Osteocyte (in vitro differentiated cells): ENCODE data around the gene LAMA3. TPM values are rescaled to one million over a fixed set of nuclear protein-coding genes. Genes with fewer than 3 reads are reported as not detected.

ENCODE experiments used
- DNase-seq: peaks from one replicate; pipeline ENCODE4 v3.0.0; 2021; ENCODE audit warnings: mixed read lengths; ENCODE audit not compliant: unreplicated experiment; ENCODE audit errors: extremely low spot score
- H3K27ac Mint-ChIP-seq: one replicate; pipeline ENCODE4 v1.8.0; 2021; ENCODE audit warnings: mild to moderate bottlenecking, mixed read lengths; ENCODE audit not compliant: unreplicated experiment
- H3K27me3 Mint-ChIP-seq: one replicate; pipeline ENCODE4 v1.8.0; 2021; ENCODE audit warnings: mixed read lengths; ENCODE audit not compliant: unreplicated experiment
- H3K36me3 Mint-ChIP-seq: one replicate; pipeline ENCODE4 v1.8.0; 2021; ENCODE audit warnings: mixed read lengths; ENCODE audit not compliant: unreplicated experiment
- H3K4me1 Mint-ChIP-seq: one replicate; pipeline ENCODE4 v1.8.0; 2021; ENCODE audit warnings: mixed read lengths; ENCODE audit not compliant: unreplicated experiment
- H3K4me3 Mint-ChIP-seq: one replicate; pipeline ENCODE4 v1.8.0; 2021; ENCODE audit warnings: mild to moderate bottlenecking, moderate library complexity, mixed read lengths; ENCODE audit not compliant: unreplicated experiment
- H3K9me3 Mint-ChIP-seq: one replicate; pipeline ENCODE4 v1.8.0; 2021; ENCODE audit warnings: mixed read lengths; ENCODE audit not compliant: unreplicated experiment
- total RNA-seq: library from RNA; stranded (reverse); gene quantifications from 2 replicates; pipeline ENCODE4 v1.2.1, GENCODE V29; 2021
- TF ChIP-seq, protein P1 (sequence below): fragments of 200-600 bp; sonication (generic); IDR thresholded peaks from 2 replicates; pipeline ENCODE4 v1.5.0; 2021; ENCODE audit warnings: antibody characterized with exemption, mild to moderate bottlenecking, moderate library complexity

The LAMA3 gene
- total RNA-seq, 1 donor from 2014 or later, result not detected

DNA sequence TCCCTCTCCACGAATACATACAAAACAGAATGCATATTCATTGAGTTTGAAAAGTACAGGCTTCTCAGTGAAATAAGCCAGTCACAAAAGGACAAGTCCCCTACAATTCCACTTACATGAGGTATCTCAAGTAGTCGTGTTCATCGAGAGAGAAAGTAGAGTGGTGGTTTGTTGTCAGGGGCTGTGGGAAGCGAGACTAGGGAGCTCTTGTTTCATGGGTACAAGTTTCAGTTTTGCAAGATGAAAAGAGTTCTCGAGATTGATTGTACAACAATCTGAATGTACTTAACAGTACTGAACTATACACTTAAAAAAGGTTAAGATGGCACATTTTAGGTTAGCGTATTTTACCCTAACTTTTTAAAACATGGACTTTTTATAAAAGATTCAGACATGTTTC lies 253.9 kb downstream of the LAMA3 start:
- Mint-ChIP-seq H3K36me3 (no peaks in the 10 kb centered on the region), H3K4me3 (no peak overlapping the region), H3K4me1 (peaks cover 5% of the 10 kb centered on the region), H3K27ac (no peak overlapping the region), H3K27me3 (no peaks in the 10 kb centered on the region), H3K9me3 (no peaks in the 10 kb centered on the region)
- TF ChIP-seq, protein P1, sequence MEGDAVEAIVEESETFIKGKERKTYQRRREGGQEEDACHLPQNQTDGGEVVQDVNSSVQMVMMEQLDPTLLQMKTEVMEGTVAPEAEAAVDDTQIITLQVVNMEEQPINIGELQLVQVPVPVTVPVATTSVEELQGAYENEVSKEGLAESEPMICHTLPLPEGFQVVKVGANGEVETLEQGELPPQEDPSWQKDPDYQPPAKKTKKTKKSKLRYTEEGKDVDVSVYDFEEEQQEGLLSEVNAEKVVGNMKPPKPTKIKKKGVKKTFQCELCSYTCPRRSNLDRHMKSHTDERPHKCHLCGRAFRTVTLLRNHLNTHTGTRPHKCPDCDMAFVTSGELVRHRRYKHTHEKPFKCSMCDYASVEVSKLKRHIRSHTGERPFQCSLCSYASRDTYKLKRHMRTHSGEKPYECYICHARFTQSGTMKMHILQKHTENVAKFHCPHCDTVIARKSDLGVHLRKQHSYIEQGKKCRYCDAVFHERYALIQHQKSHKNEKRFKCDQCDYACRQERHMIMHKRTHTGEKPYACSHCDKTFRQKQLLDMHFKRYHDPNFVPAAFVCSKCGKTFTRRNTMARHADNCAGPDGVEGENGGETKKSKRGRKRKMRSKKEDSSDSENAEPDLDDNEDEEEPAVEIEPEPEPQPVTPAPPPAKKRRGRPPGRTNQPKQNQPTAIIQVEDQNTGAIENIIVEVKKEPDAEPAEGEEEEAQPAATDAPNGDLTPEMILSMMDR, result no peak
- no peak for DNase-seq

DNA sequence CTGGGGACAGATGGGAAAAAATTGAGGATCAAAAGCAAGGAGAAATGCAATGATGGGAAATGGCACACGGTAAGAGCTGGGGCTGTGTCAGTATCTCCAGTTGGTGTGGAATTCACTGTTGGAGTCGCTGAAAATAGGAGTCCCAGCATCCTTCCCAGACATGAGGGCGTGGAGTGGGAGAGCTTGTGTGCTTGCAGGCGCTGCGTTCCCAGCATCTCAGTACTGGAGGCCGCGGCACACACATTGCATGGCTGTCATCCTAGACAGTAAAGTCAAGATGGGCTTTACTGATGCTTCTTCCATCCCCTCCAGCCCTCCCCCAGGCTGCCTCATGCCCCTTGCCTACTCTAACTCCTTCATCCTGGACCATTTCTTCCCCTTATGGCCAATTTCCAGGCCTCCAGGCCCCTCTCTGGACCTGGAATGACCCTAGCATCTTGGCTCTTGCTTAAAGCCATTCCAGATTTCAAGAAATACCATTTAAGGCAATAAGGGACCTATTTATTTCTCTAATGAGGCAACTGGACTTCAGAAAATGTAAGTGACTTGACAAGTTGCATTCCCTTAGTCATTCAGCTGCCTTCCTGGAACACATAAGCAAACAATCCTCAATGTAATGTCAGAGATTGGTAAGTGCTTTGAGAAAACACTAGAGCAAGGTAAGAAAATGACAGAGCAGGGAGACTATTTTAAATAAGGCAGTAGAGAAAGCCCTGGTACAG lies 254.8 kb downstream of the LAMA3 start:
- H3K36me3 Mint-ChIP-seq, result no peaks in the 10 kb centered on the region
- no peaks in the 10 kb centered on the region for H3K27me3 Mint-ChIP-seq
- H3K4me3 Mint-ChIP-seq, result no peak overlapping the region
- no peak for DNase-seq
- no peaks in the 10 kb centered on the region for H3K9me3 Mint-ChIP-seq
- H3K27ac Mint-ChIP-seq, result no peak overlapping the region
- TF ChIP-seq, protein P1, result no peak
- H3K4me1 Mint-ChIP-seq, result peaks cover 5% of the 10 kb centered on the region

DNA sequence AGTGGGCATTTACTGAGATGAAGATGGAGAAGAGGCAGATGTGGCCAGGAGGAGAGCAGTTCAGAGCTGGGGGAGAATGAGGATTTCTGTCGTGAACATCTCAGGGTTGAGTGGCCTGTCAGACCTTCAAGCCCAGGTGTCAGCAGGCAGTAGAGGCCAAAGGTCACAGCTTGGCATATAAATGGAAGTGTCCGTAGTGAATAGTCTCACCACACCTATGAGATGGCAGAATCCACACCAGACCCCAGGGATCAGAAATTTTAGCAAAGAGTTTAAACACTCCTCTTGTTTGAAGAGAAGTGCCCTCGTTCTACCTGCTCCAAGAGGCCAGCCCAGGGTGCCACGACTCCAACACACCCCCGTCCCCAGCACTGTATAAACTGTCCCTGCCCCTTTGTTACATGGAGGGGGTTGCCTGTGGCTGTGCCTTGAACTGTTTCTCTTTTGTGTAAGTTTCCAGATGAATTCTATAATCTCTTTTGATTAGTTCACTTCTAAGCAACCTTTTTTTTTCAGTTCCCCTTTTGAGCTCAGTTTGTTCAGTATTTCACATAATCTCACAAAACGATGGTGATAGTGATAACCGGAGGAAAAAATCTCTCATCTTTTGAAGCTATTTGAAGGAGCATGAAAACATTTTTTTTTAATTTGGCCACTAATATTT lies 256.3 kb downstream of the LAMA3 start:
- Mint-ChIP-seq H3K4me3 (no peak overlapping the region), H3K27me3 (no peaks in the 10 kb centered on the region), H3K9me3 (no peaks in the 10 kb centered on the region), H3K4me1 (peaks cover 5% of the 10 kb centered on the region), H3K36me3 (no peaks in the 10 kb centered on the region), H3K27ac (no peak overlapping the region)
- TF ChIP-seq, protein P1, result no peak
- DNase-seq, result no peak

DNA sequence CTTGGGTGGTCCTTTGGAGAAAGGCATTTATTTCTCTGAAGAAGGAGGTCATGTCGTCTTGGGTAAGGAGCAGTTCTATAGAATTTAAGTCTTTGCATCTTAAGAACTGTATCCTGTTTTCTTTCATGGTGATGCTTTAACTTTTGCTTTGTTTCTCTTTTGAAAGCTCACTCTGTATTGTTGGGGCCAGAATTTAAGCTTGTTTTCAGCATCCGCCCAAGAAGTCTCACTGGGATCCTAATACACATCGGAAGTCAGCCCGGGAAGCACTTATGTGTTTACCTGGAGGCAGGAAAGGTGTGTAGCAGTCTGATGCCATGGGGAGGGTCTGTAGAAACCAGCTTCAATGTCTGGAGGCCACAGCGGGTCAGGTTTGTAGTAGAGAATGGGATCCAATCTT lies 260.6 kb downstream of the LAMA3 start:
- Mint-ChIP-seq H3K9me3 (no peaks in the 10 kb centered on the region), H3K4me1 (no peaks in the 10 kb centered on the region), H3K36me3 (no peaks in the 10 kb centered on the region), H3K27me3 (peaks cover 7% of the 10 kb centered on the region), H3K4me3 (no peak overlapping the region), H3K27ac (no peak overlapping the region)
- DNase-seq, result no peak
- TF ChIP-seq, protein P1, result no peak

DNA sequence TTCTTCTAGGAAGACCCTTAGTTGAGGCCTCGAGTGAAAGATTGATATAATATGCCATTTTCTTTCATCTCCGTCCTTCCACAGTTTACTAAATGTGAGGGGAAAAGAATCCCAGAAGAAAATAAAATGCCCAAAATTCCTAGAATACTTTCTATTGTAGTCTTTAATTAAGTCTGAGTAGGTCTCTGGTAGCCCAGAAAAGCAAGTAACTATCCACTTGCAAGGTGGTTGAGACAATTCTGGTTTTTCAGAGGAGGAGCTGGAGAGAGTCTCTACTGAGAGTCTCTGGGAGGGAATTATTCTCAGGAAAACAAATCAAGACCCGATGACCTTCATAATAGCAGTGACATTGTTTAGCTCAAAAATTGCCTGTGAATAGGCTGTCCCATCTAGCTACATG lies 261.4 kb downstream of the LAMA3 start:
- TF ChIP-seq, protein P1, result no peak
- H3K9me3 Mint-ChIP-seq, result no peaks in the 10 kb centered on the region
- no peaks in the 10 kb centered on the region for H3K4me1 Mint-ChIP-seq
- H3K4me3 Mint-ChIP-seq, result no peak overlapping the region
- H3K36me3 Mint-ChIP-seq, result no peaks in the 10 kb centered on the region
- DNase-seq, result no peak
- peaks cover 7% of the 10 kb centered on the region for H3K27me3 Mint-ChIP-seq
- H3K27ac Mint-ChIP-seq, result no peak overlapping the region
